GM12864 (cell line): Measurements from ENCODE around the gene ACTMAP.

Experiments
- DNase-seq: peaks from one replicate; pipeline ENCODE4 v3.0.0-alpha.2; 2011; ENCODE audit warnings: low read depth
- H3K4me3 ChIP-seq: 2 replicates; pipeline ENCODE4 v1.5.1; 2011; ENCODE audit warnings: mild to moderate bottlenecking, low read depth, low read length, control low read depth
- CTCF ChIP-seq: IDR thresholded peaks from 2 replicates; pipeline ENCODE4 v1.5.1; 2011; ENCODE audit warnings: low read depth, mild to moderate bottlenecking, moderate library complexity, low read length, control low read depth, inconsistent platforms; ENCODE audit errors: missing control alignments

The ACTMAP gene

GRCh38 chr19:40752257-40752781 is 2.0 kb upstream of the ACTMAP start:
- H3K4me3 ChIP-seq: peak overlapping the region; percentile 77
- DNase-seq: no peak
- no peak for TF ChIP-seq CTCF

GRCh38 chr19:40750874-40751537 is 729 bp upstream of the ACTMAP start, which contains the start of gene SNRPA:
Gene SNRPA (plus strand): TSS chr19:40751203. CDS start chr19:40751409, 206 bp downstream.
- no peak for TF ChIP-seq CTCF

GRCh38 chr19:40747536-40747935 is 2.7 kb downstream of the ACTMAP start:
- H3K4me3 ChIP-seq: no peak overlapping the region
- no peak for TF ChIP-seq CTCF
- no peak for DNase-seq

More at GRCh38 chr19:40750874-40751537, 729 bp upstream of the ACTMAP start, which contains the start of gene SNRPA:
- DNase-seq: peak; percentile 95
- H3K4me3 ChIP-seq: peak within 1 kb of the TSS; percentile 77

- no peak for TF ChIP-seq CTCF
- no peak for DNase-seq
- H3K4me3 ChIP-seq: no peak overlapping the region
Measured at GRCh38 chr19:40745402-40745780, 4.9 kb downstream of the ACTMAP start.

- DNase-seq: no peak
- peak; percentile 45 for TF ChIP-seq CTCF
- no peak overlapping the region for H3K4me3 ChIP-seq
Measured at GRCh38 chr19:40744554-40745401, 5.5 kb downstream of the ACTMAP start.

GRCh38 chr19:40743926-40744325 is 6.4 kb downstream of the ACTMAP start:
- no peak for TF ChIP-seq CTCF
- H3K4me3 ChIP-seq: no peak overlapping the region
- no peak for DNase-seq
